ACHN (cell line): ENCODE data around the gene MRPS6.
A peak's percentile ranks its signal among the peaks of the same experiment; 100 is the strongest.

Source experiments
- DNase-seq: peaks from one replicate; pipeline ENCODE4 v3.0.0-alpha.2; 2015
- in situ Hi-C: cut with HindIII; loops from 2 replicates; pipeline ENCODE4 v1.10.0; 2017; ENCODE audit warnings: low sequenced_read_pairs, low pct_ligation_motif_present, low pct_unique_long_range_greater_than_20kb

MRPS6 gene

DNA sequence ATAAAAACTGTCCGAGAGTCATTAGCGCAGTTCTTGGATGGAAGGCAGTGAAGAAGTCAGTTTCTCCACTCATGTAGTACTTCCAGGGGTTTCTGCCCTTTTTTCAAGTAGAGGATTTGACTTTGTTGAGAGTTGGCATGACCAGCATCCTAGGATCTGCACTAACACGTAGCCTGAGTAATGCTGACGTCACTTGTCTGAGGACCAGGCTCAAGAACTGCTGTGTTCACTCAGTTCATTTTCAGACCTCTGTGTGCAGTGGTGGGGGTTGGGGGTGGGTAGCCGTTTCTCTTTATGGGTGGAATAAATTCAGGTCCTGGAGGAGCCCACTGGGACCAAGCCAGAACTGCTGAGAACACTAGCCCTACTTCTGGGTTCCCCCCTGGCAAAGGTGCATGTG, 53.3 kb downstream of the MRPS6 start:
- no peak for DNase-seq
- in situ Hi-C loops = no loop called here

DNA sequence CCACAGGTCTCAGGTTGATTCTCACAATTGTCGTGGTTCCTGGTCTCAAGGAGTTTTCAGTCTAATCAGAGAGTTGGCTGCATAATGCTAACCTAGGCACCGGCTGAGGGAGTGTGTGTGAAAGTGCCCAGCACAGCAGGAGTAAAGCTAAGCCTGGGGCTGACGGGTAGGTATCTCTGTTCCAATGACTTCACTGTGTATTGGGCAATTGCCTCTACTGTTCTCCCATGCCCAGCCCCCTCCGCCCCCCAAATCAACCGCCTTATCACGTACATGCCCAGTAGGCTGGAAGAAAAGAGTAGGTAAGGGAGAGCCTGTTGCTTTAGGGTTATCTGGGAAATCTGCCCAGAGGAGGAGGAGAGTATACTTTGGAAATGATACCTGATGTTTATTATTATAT, 54.7 kb downstream of the MRPS6 start:
- in situ Hi-C loops = no loop called here
- DNase-seq = no peak

DNA sequence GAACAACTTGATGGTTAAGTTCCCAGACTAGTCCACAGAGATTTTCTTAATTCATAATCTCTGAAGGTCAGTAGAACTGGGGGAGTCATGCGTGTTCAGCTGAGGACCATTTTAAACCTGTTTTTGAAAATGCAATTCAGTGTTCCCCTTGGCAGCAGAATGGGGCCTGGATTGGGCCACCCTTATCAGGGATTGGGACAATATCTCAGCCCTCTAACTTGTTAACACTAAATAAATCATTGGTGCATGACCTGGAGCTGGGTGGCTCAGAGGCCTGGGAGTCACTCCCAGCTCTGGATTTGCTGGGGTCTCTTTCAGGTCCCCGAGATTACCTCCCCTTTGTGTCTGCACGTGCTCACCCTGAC, 55.3 kb downstream of the MRPS6 start:
- in situ Hi-C loops = no loop called here
- no peak for DNase-seq

DNA sequence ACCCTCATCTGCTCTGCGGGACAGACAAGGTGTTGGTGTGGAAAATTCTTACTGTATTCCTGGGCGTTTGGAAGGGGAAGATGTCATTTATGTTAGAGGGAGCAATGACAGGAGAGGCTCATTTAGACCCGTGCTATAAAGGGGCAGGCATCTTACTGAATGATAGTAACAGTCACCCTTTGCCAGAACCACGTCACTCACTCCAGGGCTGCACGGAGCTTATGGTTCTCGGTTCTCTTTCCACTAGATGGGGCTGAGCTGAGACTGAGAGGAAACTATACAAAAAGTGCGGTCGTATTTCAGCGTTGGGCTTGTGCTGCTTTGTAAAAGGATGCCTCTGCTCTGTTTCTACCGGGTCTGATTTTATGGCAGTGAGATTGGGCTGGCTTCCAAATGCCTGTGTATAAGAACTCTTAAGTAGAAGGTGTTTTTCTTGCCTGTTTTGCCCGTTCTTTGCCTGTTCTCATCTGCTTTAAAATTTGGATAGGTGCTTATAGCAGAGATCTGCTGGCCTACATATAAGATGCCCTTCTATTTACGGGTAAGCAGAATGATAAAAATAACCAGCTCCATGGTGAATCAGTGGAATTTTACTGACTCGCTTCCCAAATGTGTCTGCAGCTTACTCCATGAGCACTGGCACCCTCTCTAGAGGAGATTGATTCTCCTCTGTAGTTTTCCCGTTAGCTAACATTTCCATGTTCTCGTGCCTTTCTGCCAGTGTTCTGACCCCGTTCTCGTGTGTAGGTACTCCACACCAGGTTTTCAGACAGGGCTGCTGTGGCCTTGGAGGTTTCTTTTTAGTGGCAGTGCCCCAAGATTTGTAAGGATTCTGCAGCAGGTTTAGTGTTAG, 55.9 kb downstream of the MRPS6 start:
- DNase-seq = peak; percentile 53

DNA sequence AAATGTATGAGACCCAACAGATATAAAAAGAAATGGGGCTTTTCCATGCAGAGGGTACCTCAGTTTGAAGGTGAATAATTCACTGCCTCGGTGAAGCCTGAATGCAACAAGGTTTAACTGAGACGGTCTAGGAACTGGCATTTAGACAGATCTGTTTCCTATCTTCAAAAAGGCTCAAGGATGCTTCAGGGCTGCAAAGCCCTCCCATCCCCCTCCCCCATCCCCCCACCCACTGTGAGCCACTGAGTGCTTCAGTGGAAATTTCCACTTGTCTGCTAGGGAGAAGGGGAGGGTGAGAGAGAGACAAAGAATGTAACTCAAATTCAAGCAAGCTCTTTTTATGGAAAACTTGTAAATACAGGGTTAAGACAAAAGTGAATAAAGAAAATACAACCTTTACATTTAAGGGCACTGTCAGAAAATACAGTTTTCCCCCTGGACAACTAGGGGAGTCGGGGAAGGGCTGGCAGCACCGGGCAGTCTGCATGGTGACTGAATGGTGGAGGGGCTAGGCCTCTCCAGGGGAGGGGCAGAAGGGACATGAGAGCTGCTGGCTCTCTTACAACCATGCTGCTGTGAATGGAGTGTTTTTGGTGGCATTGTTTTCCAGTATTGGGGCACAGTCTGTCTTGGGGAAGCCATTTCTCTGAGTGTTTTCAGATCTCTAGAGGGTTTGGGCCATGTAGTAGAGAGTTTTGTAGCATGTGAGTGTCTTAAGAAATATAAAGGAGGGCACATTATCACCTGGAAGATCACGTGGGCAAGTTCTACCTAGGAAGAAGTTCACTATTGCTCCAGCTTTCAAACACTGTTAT, 56.7 kb downstream of the MRPS6 start:
- DNase-seq = no peak
- in situ Hi-C loops = no loop called here

More for the DNA sequence above, 55.9 kb downstream of the MRPS6 start:
- in situ Hi-C loops = no loop called here

DNA sequence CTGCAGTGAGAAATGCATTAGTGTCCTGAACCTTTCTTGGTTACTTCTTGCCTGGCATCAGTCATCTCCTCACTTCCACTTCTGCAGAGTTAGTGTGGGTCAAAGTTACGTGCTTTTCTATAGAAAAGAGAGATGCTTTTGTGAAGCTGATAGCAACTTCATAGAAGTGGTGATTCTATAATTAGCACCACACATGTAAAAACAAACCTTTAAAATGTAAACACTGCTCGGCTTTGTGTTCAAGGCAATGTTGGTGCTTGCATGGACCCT, 57.3 kb downstream of the MRPS6 start:
- no peak for DNase-seq
- in situ Hi-C loops = no loop called here

DNA sequence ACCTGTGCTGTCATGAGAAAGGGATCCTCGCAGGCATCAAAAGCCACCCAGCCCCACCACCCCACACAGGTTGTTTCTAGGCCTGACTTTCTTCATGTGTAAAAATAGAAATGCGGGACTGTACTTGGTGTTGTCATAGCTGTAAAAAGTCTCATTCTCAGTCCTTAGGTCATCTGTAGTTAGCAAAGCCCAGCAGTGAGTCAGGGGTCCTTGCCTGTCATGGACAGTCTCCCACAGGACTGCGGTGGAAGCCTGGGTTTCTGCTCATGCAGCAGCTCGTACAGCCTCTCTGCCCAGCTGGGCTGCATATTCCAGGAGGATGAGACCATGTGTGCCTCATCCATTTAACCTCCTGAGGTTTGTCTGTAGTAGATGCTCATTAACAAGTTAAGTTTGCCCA, 58.2 kb downstream of the MRPS6 start:
- DNase-seq = no peak
- in situ Hi-C loops = no loop called here

DNA sequence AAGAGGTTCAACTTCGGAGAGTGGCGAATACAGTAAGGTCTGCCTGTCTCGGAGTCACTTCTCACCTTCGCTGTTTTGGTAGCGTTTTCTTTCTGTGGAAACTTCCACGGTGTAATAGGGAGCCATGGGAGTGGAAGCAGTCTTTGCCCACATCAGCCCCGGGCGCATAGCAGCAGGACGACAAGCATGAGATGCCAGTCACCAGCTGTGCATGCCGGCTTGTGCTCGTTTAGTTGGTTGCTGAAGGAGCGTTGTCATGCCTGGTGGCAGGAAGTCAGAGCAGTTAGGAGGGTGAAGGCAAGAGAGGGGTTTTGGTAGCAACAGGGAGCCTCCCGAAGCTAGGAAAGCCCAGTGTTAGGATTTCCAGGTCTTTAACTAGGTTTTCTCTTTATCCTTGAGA, 58.8 kb downstream of the MRPS6 start:
- no peak for DNase-seq
- in situ Hi-C loops = no loop called here

DNA sequence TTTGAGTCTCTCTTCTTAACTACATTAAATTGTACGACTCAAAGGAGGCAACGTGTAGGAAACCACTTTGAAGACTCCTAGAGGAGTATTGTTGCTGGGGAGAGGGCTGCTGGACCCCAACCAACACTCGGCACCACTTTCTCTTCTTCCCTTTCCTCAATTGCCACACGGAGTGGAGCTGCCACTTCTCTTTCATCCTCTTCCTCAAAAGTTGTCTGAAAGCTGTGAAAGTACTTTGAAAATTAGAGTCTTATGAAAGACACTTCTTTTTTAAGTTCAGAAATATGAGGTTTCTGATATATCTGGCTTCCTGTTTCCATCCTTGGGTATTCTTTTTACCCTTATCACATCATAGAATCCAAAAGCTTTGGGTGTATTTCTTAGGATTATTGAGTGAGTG, 59.5 kb downstream of the MRPS6 start:
- in situ Hi-C loops = no loop called here
- DNase-seq = no peak

DNA sequence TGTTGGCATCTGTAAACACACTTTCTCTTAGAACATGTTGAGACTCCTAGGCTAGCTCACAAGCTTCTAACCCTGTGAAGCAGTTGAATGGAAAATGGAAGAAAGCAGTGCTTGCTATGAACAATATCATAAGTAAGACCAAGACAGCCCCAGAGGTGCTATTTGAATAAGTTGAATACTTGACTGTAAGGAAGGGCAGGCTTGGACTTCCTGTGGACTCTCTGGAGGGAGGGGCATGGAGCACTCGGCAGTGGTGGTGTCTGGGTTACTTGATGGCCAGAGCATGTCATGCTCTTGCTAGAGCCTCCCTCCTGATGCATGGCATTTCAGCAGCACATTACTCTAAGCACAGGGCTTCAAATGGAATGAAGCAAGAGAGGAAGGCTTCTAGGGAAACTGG, 60.0 kb downstream of the MRPS6 start:
- no peak for DNase-seq
- in situ Hi-C loops = no loop called here

DNA sequence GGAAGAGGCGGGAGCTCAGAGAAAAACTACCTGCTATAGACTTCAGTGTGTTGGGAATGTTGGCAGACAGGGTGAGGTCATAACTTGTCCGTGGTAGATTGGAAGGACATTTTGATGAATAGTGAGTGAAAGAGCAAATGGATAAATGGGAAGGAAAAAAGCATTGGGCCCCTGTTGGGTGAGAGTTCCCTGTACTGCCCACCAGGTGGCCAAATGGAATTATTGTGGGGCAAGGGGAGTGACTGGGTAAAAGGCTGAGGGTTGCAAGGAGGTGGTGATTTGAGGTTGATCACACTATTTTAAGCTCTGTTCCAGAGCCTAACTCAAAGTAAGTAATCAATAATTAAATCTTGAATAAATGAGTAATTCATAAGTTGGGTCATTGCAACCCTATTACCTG, 60.4 kb downstream of the MRPS6 start:
- peak; percentile 8 for DNase-seq
- in situ Hi-C loops = no loop called here

DNA sequence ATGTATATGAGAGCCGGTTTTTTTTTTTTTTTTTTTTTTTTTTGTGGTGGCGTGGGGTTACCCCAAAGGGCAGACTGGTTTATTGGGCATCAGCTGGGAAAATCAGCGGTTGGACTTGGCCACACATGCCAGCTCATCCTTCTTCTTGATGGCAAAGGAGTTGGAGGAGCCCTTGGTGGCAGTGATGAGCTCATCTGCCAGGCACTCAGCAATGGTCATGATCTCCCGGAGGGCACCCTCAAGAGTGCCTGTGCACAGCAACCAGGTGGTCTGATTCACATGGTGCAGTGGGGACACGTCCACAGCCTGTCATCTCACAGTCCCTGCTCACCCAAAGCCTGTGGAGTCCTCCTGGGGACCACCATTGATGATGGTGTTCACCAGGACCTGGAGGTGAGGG, 62.0 kb downstream of the MRPS6 start:
- DNase-seq = no peak
- in situ Hi-C loops = no loop called here

DNA sequence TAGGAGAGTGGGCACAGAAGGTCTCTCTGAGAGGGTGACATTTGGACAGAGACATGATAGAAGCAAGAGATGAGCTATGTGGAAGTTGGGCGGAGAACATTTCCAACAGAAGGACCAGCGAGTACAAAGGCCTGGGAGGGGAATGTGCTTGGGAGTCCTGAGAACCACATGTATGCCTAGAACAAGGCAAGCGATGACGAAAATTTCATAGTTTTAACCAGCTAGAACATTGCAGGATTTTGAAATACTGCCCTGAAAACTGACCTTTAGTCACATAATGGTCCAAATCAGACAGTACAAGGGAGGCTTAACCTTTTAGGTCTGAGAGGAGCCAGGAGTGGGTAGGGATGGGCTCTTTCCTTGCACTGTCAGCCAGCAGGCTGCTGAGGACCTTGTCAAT, 68.0 kb downstream of the MRPS6 start:
- in situ Hi-C loops = no loop called here

DNA sequence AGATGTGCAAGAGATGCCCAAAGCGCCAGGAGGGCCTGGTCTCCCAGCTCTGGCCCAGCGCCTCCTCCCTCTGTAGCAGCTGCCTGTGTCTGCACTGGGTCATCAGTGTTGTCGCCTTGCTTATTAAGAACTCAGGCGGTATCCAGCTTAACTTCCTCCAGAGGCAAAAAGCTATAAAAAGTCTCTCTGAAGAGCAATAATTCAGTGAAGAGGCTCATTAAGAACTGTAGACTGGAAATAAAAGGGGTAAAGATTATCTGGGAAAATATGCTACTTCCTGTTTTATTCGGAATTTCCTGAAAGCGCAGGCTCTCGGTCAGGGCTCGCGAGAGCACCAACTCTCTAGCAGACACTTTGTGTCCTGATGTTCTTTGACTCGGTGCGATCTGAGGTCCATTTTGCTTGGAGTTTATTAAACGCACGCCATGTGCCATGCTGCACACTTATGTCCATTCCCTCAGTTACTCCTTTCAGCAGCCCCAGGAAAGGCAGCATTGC, 70.4 kb downstream of the MRPS6 start:
- in situ Hi-C loops = no loop called here
- no peak for DNase-seq

More for the DNA sequence above, 68.0 kb downstream of the MRPS6 start:
- DNase-seq = no peak

DNA sequence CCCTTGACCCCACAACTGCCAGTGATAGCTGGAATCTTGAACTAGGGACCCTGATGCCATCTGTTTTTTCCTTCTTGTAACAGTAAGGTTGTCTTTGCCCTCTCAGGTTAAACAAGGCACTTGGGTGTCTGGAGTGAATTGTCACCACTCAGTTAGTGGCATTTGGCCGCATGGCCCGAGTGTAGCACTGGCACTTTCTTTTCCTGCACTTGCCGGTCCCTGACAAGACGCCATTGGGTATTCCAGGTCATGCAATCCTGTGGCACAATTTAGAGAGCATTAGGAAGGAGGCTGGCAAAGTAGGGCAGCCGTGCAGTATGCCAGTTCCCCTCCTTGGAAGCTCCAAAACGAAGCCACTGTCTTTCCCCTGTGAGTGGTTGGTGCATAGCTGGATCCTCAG, 70.8 kb downstream of the MRPS6 start:
- in situ Hi-C loops = no loop called here
- no peak for DNase-seq

DNA sequence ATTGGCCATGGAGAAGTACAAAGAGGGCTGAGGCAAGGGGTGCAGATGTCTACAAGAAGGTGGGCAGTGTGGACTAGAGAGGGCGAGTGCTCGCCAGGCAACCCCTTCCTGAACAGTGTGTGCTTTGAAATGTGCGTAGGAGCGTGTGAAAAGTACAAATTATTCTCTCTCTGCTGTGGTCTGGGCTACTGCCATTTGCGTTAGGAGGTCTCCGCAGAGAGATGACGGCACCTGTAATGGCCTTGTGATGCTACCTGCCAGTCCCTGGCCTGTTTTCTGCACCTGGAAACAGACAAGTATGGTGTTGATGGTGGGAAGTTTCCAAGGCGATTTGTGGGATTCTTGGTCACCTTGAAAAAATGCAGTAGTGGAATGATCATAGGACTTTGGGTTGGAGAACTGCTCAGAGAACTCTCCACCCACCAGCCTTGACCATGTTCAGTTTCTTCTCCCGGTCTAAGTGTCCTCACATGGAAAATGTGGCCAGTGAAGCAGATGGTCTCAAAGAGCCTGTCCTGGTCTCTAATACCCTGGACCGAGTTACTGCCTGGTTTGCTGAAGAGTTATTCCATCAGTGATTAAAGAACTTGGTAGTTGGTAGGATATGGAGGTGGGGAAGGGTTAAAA, 74.5 kb downstream of the MRPS6 start:
- in situ Hi-C loops = no loop called here
- no peak for DNase-seq

DNA sequence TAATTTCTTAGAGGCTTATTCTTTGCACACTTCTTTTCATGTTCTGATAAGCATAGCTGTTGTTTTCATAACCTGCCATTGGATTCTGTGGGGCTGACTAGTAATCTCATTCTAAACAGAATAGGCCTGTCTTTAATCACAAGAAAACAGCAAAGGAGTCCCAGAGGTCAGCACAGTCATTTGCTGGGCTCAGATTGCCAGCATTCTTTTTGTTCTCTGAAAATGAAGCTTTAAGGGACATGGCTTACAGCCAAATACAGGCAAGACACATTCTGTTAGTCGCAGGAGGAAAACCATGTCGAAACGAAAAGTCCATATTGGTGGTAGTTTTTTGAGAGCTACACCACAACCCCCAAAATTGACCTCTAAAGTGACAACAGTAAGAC, 75.0 kb downstream of the MRPS6 start:
- in situ Hi-C loops = no loop called here
- no peak for DNase-seq

DNA sequence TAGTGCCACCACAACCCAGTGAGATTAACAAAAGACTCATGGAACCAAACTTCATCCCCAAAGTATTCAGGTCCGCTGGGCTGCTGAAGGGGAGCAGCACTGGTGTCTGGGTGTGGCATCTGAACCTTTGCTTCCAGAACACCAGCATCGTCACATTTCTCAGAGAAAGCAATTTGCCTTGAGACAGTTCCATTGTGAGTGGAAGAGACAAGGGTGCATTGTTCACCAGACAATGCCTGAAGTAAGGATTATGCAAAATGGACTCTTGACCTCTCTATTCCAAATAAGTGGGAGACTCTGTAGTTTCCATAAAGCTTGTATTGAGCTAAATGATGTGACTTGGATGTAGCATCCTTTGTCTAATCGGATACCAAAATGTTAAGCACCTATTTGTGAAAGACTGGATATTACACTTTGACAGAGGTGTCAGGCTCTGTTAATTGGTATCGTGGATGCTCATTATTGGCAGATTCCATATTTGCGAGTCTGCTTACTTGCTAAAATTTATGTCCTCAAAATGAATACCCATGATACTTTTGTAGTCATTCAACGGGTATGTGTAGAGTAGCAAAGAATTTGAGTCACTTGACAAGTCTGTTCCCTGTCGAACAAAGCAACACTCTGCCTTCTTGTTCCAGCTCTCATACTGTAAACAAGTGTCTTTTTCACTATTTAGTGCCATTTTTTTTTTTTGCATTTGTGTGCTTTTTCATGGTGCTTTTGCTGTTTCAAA, 75.6 kb downstream of the MRPS6 start:
- in situ Hi-C loops = no loop called here
- DNase-seq = no peak

DNA sequence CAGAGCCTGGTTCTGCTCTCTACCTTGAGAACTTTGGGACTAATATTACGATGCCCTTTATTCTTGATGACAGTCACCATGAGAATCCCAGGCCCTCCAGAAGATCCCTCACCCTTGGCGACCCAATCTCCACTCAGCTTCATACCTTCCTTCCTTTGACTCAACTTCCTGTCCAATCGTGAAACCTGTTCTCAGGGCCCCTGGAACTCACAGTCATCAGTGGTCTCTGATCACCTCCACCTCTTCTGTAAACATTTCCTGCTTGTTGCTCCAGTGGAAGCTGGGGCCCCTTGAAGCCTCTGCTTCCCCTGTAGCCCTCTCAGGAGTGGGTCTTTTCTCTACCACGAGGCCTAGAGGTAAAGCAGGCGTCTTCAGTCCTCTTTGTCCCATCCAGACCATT, 79.1 kb downstream of the MRPS6 start:
- in situ Hi-C loops = no loop called here
- DNase-seq = no peak
